ENCODE measurements around the gene WASL.

- TF ChIP-seq ZNF605 (CRISPR knock-in tag; IDR thresholded peaks at IDR 0.05) = no peak
- TF ChIP-seq ZNF263 (CRISPR knock-in tag; IDR thresholded peaks at IDR 0.05) = no peak
- no peak for TF ChIP-seq ARID2 (CRISPR knock-in tag; IDR thresholded peaks at IDR 0.05; ENCODE audit: borderline replicate concordance)
- TF ChIP-seq ZNF766 (CRISPR knock-in tag; IDR thresholded peaks at IDR 0.05; ENCODE audit: borderline replicate concordance) = no peak
- TF ChIP-seq NFATC3 (CRISPR knock-in tag; IDR thresholded peaks at IDR 0.05) = no peak
- no peak for TF ChIP-seq NFE2 (CRISPR knock-in tag; IDR thresholded peaks at IDR 0.05)
- no peak for TF ChIP-seq SIX1 (CRISPR knock-in tag; IDR thresholded peaks at IDR 0.05; ENCODE audit: borderline replicate concordance)
- TF ChIP-seq, protein P1, sequence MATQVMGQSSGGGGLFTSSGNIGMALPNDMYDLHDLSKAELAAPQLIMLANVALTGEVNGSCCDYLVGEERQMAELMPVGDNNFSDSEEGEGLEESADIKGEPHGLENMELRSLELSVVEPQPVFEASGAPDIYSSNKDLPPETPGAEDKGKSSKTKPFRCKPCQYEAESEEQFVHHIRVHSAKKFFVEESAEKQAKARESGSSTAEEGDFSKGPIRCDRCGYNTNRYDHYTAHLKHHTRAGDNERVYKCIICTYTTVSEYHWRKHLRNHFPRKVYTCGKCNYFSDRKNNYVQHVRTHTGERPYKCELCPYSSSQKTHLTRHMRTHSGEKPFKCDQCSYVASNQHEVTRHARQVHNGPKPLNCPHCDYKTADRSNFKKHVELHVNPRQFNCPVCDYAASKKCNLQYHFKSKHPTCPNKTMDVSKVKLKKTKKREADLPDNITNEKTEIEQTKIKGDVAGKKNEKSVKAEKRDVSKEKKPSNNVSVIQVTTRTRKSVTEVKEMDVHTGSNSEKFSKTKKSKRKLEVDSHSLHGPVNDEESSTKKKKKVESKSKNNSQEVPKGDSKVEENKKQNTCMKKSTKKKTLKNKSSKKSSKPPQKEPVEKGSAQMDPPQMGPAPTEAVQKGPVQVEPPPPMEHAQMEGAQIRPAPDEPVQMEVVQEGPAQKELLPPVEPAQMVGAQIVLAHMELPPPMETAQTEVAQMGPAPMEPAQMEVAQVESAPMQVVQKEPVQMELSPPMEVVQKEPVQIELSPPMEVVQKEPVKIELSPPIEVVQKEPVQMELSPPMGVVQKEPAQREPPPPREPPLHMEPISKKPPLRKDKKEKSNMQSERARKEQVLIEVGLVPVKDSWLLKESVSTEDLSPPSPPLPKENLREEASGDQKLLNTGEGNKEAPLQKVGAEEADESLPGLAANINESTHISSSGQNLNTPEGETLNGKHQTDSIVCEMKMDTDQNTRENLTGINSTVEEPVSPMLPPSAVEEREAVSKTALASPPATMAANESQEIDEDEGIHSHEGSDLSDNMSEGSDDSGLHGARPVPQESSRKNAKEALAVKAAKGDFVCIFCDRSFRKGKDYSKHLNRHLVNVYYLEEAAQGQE (IDR thresholded peaks at IDR 0.05; ENCODE audit: borderline replicate concordance in 1 of 2, low read depth in 1 of 2, low read length in 2 of 2) = no peak
- TF ChIP-seq NKX3-1 (CRISPR knock-in tag; IDR thresholded peaks at IDR 0.05) = no peak
- TF ChIP-seq YY1 (IDR thresholded peaks at IDR 0.05; ENCODE audit: insufficient read depth, insufficient replicate concordance, low read depth, low read length) = no peak
- TF ChIP-seq KAT8 (CRISPR knock-in tag; IDR thresholded peaks at IDR 0.05) = no peak
- no peak for TF ChIP-seq JUNB (CRISPR knock-in tag; IDR thresholded peaks at IDR 0.05; ENCODE audit: borderline replicate concordance)
- no peak for TF ChIP-seq ZNF674 (CRISPR knock-in tag; IDR thresholded peaks at IDR 0.05; ENCODE audit: low read depth)
Observed at GRCh38 chr7:123663200-123663599, 85.6 kb downstream of the WASL start.
